OCI-LY3 (cell line): ENCODE results near the gene AKAP6.

ENCODE experiments used
- EZH2phosphoT487 ChIP-seq: fragments of 200-600 bp; shearing (Covaris generic); IDR thresholded peaks from 2 replicates; pipeline ENCODE4 v1.6.1; 2018; ENCODE audit warnings: antibody characterized with exemption, mixed run types, low read depth
- TF ChIP-seq, protein P1 (sequence below): fragments of 200-600, 300-600 bp; sonication (generic); IDR thresholded peaks from 2 replicates; pipeline ENCODE4 v1.5.1; 2014; ENCODE audit warnings: antibody characterized with exemption, low read length, low read depth

DNA sequence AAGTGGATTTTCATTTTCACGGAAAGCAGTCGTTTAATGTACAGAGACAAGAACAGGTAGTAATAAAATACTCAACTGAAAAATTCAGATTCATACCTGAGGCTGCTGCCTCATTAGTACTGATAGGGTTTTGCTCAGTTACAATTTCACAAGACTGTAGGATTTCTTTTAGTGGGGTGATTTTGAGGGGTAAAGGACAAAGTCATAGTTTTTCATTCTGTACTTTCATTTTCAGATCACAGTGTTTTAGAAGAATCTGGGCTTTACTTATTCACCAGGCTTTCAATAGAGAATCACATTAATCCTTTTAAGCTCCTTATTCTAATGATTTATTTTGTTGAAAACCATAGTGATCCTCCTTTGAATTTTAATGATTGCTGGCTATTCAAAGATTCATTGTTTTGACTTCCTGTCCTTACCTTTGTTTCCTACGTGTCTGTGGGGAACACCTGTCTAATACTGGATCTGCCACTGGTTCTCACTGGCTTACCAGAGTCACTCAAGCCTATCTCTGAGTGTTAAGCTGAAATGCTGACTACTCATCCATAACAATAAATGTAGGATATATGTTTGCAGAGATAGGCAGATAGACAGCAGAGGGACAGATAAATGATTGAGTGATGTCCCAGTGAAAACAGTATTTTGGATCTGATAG lies 365.8 kb downstream of the AKAP6 start:
- TF ChIP-seq, protein P1, sequence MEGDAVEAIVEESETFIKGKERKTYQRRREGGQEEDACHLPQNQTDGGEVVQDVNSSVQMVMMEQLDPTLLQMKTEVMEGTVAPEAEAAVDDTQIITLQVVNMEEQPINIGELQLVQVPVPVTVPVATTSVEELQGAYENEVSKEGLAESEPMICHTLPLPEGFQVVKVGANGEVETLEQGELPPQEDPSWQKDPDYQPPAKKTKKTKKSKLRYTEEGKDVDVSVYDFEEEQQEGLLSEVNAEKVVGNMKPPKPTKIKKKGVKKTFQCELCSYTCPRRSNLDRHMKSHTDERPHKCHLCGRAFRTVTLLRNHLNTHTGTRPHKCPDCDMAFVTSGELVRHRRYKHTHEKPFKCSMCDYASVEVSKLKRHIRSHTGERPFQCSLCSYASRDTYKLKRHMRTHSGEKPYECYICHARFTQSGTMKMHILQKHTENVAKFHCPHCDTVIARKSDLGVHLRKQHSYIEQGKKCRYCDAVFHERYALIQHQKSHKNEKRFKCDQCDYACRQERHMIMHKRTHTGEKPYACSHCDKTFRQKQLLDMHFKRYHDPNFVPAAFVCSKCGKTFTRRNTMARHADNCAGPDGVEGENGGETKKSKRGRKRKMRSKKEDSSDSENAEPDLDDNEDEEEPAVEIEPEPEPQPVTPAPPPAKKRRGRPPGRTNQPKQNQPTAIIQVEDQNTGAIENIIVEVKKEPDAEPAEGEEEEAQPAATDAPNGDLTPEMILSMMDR, result no peak
- TF ChIP-seq EZH2phosphoT487, result no peak
